OCI-LY1 (cell line): ENCODE data around the gene ICA1.

ENCODE experiments used
- H2AFZ ChIP-seq: fragments of 200-600 bp; sonication (generic), shearing (Covaris generic); 2 replicates; pipeline ENCODE4 v1.6.0; 2014; ENCODE audit warnings: antibody characterized with exemption, mild to moderate bottlenecking, low read length
- H3F3A ChIP-seq: fragments of 200-600 bp; sonication (generic), shearing (Covaris generic); 2 replicates; pipeline ENCODE4 v1.6.0; 2014; ENCODE audit warnings: mild to moderate bottlenecking, antibody characterized with exemption, low read length, moderate library complexity; ENCODE audit not compliant: insufficient read depth
- H3K27ac ChIP-seq: fragments of 200-600 bp; sonication (generic); 2 replicates; pipeline ENCODE4 v1.5.1; 2014; ENCODE audit warnings: low read length, mixed run types, mild to moderate bottlenecking, low read depth; ENCODE audit not compliant: poor library complexity, severe bottlenecking
- H3K27me3 ChIP-seq: fragments of 200-600 bp; sonication (generic); 2 replicates; pipeline ENCODE4 v1.6.0; 2014; ENCODE audit warnings: antibody characterized with exemption, mild to moderate bottlenecking, low read length, moderate library complexity; ENCODE audit not compliant: insufficient read depth
- H3K36me3 ChIP-seq: fragments of 200-600 bp; sonication (generic); 2 replicates; pipeline ENCODE4 v1.6.1; 2014; ENCODE audit warnings: mild to moderate bottlenecking, antibody characterized with exemption, low read length, moderate library complexity, mixed read lengths; ENCODE audit not compliant: insufficient read depth
- H3K4me1 ChIP-seq: fragments of 200-600 bp; sonication (generic); 2 replicates; pipeline ENCODE4 v1.5.1; 2014; ENCODE audit warnings: mild to moderate bottlenecking, low read length, moderate library complexity; ENCODE audit not compliant: insufficient read depth, severe bottlenecking
- H3K4me2 ChIP-seq: fragments of 200-600 bp; sonication (generic), shearing (Covaris generic); 2 replicates; pipeline ENCODE4 v1.6.1; 2014; ENCODE audit warnings: low read length
- H3K4me3 ChIP-seq: fragments of 200-600 bp; sonication (generic); 2 replicates; pipeline ENCODE4 v1.5.1; 2014; ENCODE audit warnings: low read length, low read depth, mild to moderate bottlenecking, mixed read lengths; ENCODE audit not compliant: poor library complexity, severe bottlenecking
- H3K79me2 ChIP-seq: fragments of 200-600 bp; shearing (Covaris generic); 2 replicates; pipeline ENCODE4 v1.6.1; 2016; ENCODE audit warnings: mixed run types, low read length, mixed read lengths; ENCODE audit not compliant: insufficient read depth
- H3K9ac ChIP-seq: fragments of 200-600 bp; sonication (generic), shearing (Covaris generic); 2 replicates; pipeline ENCODE4 v1.6.1; 2014; ENCODE audit warnings: mild to moderate bottlenecking, low read length, mixed read lengths
- H3K9me2 ChIP-seq: fragments of 200-600 bp; sonication (generic), shearing (Covaris generic); 2 replicates; pipeline ENCODE4 v1.6.1; 2014; ENCODE audit warnings: low read depth, mild to moderate bottlenecking, low read length, mixed read lengths
- H3K9me3 ChIP-seq: fragments of 200-600 bp; shearing (Covaris generic); 2 replicates; pipeline ENCODE4 v1.6.1; 2014; ENCODE audit warnings: low read length, mixed read lengths
- H4K20me1 ChIP-seq: fragments of 200-600 bp; sonication (generic), shearing (Covaris generic); 2 replicates; pipeline ENCODE4 v1.6.0; 2016; ENCODE audit warnings: mild to moderate bottlenecking, low read length; ENCODE audit not compliant: insufficient read depth
- EZH2 ChIP-seq: fragments of 200-600 bp; sonication (generic), shearing (Covaris generic); IDR thresholded peaks from 2 replicates; pipeline ENCODE4 v1.8.0; 2017; ENCODE audit warnings: borderline replicate concordance, mixed run types, mild to moderate bottlenecking, antibody characterized with exemption, low read length, moderate library complexity, mixed read lengths
- TF ChIP-seq, protein P1 (sequence below): fragments of 200-600 bp; sonication (generic), shearing (Covaris generic); IDR thresholded peaks from 2 replicates; pipeline ENCODE4 v1.5.1; 2017; ENCODE audit warnings: mild to moderate bottlenecking, antibody characterized with exemption, low read length, moderate library complexity, mixed read lengths

ICA1 gene

DNA sequence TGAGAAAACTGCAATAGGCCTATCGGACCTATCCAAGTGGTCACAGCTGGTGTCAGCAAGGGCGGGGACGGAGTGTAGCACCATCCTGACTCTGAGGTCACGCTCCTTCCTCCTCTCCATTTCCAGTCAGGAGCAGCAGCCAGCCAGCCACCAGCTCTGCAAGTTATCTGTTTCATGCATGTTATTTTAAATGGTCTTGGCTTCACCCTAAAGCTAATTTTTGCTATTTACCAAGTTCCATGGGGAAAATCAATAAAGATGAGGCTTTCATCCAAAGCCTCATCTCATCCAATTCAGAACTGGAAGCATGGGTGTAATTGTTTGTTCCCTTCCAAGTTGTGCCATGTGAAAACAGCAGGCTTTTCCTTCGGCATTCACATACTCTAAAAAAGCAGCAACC, 49.3 kb downstream of the ICA1 start:
- Histone ChIP-seq H2AFZ (no peak overlapping the region), H3K4me3 (no peak overlapping the region), H3K4me1 (peaks cover 15% of the 10 kb centered on the region), H3K4me2 (no peak overlapping the region), H3K79me2 (no peaks in the 10 kb centered on the region), H3K9me2 (no peaks in the 10 kb centered on the region), H3K27ac (no peak overlapping the region), H3K27me3 (no peaks in the 10 kb centered on the region), H4K20me1 (no peaks in the 10 kb centered on the region), H3K9me3 (no peaks in the 10 kb centered on the region), H3K36me3 (no peaks in the 10 kb centered on the region), H3F3A (no peaks in the 10 kb centered on the region), H3K9ac (no peak overlapping the region)
- TF ChIP-seq, protein P1, sequence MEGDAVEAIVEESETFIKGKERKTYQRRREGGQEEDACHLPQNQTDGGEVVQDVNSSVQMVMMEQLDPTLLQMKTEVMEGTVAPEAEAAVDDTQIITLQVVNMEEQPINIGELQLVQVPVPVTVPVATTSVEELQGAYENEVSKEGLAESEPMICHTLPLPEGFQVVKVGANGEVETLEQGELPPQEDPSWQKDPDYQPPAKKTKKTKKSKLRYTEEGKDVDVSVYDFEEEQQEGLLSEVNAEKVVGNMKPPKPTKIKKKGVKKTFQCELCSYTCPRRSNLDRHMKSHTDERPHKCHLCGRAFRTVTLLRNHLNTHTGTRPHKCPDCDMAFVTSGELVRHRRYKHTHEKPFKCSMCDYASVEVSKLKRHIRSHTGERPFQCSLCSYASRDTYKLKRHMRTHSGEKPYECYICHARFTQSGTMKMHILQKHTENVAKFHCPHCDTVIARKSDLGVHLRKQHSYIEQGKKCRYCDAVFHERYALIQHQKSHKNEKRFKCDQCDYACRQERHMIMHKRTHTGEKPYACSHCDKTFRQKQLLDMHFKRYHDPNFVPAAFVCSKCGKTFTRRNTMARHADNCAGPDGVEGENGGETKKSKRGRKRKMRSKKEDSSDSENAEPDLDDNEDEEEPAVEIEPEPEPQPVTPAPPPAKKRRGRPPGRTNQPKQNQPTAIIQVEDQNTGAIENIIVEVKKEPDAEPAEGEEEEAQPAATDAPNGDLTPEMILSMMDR: no peak
- TF ChIP-seq EZH2: no peak

DNA sequence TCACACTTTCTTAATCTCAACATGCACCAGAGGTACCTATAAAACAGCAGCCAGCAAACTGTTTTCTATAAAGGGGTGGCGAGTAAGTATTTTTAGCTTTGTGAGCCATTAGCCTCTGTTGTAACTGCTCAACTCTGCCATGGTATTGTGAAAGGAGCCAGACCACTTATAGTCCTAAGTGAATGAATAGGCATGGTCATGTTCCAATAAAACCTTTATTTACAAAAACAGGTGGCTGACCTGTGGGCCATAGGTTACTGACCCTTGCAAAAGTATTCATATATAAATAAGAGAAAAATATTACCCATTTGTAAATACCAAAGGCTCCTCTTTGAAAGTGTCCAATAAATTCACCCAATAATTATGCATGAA, 50.3 kb downstream of the ICA1 start:
- no peaks in the 10 kb centered on the region for H3K79me2 ChIP-seq
- no peak overlapping the region for H3K4me2 ChIP-seq
- H3K4me1 ChIP-seq: peaks cover 8% of the 10 kb centered on the region
- TF ChIP-seq, protein P1: no peak
- TF ChIP-seq EZH2: no peak
- H3K9me3 ChIP-seq: no peaks in the 10 kb centered on the region
- H2AFZ ChIP-seq: no peak overlapping the region
- H3K9ac ChIP-seq: no peak overlapping the region
- no peaks in the 10 kb centered on the region for H3K36me3 ChIP-seq
- no peak overlapping the region for H3K27ac ChIP-seq
- H3K4me3 ChIP-seq: no peak overlapping the region
- no peaks in the 10 kb centered on the region for H3K27me3 ChIP-seq
- no peaks in the 10 kb centered on the region for H3F3A ChIP-seq
- no peaks in the 10 kb centered on the region for H3K9me2 ChIP-seq
- no peaks in the 10 kb centered on the region for H4K20me1 ChIP-seq

DNA sequence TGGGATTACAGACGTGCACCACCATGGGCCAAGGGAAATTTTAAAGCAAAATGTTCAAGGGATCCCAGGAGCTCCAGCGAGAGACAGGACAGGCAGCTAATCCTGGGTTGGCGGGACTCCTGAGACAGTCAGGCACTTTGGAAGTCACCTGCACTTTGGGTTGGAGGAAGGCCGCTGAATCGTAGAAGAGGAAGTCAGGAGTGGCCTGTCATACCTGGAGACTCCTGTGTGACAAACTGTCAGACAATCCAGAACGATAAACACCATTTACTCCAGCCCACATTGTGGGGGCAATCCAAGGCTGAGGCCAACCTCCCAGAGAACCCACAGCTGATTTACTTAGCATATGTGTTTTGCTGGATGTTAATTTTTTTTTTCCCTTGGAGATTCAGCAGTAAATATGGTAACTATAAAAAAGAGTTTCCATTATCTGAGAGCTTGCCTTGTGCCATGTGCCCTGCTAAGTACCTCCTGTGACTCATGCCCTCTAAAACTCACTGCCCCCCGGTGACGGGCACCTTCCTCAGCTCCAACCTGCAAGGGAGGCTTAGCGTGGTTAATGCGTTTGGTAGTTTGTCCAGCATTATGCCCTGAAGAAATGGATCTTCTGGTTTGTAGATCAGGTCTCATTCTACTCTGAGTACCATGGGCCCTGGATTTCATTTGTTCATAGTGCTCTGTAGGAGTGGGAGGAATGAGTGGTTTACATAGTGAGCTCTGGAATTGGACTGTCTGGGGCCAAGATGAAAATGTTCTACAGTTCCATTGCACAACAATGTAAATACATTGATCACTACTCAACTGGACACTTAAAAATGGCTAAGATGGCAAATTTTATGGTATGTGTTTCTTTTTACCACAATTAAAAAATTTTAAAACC, 50.9 kb downstream of the ICA1 start:
- TF ChIP-seq, protein P1: no peak
- TF ChIP-seq EZH2: no peak
- no peaks in the 10 kb centered on the region for H3K9me2 ChIP-seq
- no peaks in the 10 kb centered on the region for H4K20me1 ChIP-seq
- no peak overlapping the region for H3K9ac ChIP-seq
- no peaks in the 10 kb centered on the region for H3K79me2 ChIP-seq
- H3K4me3 ChIP-seq: no peak overlapping the region
- no peak overlapping the region for H3K27ac ChIP-seq
- H3F3A ChIP-seq: no peaks in the 10 kb centered on the region
- H3K36me3 ChIP-seq: no peaks in the 10 kb centered on the region
- no peaks in the 10 kb centered on the region for H3K9me3 ChIP-seq
- no peak overlapping the region for H2AFZ ChIP-seq
- no peaks in the 10 kb centered on the region for H3K27me3 ChIP-seq
- H3K4me1 ChIP-seq: peaks cover 6% of the 10 kb centered on the region
- no peak overlapping the region for H3K4me2 ChIP-seq
